GM19455 (cell line): ENCODE results near the gene SMIM30.

ENCODE experiments used
- ATAC-seq: cut with Tn5 transposase; IDR thresholded peaks from one replicate; pipeline ENCODE4 v1.9.1; 2021; ENCODE audit not compliant: unreplicated experiment

SMIM30 gene

DNA sequence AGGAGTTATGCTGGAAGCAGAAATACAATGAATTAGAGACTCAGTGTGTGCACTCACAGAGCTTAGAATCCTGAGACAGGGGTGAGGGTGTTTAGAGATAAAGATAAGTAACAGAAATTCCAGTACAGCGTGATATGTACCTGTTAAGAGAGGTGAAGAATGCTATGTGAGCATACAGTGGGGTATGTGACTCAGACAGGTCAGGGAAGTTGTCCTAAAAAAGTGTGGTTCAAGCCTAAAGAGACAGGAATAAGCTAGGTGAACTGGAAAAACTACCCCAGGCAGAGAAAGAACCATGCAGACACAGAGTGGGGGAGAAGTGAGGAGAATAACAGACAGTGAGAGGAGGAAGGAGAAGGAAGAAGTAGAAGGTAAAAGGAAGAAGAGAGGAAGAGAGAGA lies 8.6 kb downstream of the SMIM30 start:
- ATAC-seq: no peak

DNA sequence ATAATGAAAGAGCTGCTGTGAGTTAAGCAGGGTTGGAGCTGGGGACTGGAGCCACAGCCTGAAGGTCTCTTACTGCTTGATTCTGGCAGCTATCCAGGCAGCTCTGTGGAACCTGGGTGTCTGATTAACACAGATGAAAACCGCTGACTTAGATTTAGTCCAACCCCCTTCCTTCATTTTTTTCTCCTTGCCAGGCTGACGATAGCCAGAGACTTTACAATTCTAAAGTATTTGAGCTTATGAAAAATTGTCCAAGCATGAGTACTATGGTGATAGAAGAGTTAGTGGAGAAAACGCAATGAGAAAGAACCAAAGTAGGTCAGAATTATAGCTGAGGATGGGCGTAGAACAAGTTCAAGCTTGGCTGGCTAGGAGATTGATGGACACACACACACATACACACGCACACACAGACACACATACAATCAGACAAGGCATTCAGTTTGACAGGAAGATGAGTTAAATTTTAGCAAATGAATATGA lies 18.2 kb downstream of the SMIM30 start:
- no peak for ATAC-seq

DNA sequence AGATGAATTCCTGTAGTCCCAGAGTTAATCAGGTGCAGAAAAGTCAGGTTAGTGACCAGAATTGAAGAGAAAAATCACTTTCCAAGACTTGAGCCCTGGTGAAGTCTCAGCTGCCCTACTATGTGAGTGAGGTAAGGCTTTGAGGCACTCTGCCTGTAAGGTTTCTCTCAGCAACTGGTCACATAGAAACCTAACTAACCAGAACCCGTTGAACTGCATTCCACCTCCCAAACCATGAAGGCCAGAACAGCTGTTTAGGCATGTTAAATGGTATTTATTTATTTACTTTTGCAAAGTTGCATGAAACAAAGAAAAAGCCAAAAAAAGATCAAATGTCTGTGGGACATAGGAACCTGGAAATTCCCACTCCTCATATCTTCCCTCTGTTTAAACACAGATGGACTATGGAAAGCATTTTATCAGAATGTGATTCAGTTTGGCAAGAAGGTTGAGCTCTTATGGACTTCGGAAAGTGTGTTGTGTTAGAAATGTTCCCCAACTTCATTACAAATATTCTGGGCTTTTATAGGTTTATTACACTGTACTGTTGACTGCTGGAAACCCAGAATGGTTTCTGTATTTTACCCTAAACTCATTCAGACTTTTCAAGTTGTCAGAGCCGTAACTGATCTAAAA lies 19.0 kb downstream of the SMIM30 start:
- no peak for ATAC-seq

DNA sequence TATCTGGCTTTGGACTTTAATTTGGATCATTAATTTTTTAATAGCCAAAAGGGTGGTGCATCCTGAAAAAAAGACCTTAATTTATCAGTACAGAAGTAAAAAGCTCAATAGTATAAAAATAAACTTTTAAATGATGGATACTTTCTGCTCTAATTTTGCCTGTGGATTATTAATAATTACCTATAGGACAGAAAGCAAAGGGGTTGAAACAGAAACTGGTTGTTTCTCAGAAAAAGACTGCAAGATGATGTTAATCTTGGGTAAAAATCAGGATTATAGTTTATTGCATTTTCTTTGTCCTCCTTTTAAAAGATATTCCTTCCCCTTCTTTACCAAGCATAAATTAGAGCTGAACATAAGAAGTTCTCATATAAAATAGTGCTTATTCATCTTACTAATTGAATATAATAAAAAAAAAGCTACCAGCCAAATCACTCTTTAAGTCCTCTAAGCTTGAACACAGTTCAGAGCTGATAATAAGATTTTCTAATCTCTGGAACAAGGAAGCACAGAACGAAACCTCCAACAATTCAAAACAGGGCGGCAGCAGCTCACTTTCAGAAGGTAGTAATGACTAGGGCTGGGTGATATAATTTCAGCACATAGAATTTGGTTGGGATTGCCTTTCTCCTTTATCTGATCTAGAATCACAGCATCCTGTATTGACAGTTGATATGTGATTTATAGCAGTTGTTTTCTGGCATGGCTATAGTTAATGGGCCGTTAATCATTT lies 23.7 kb downstream of the SMIM30 start:
- ATAC-seq: no peak

DNA sequence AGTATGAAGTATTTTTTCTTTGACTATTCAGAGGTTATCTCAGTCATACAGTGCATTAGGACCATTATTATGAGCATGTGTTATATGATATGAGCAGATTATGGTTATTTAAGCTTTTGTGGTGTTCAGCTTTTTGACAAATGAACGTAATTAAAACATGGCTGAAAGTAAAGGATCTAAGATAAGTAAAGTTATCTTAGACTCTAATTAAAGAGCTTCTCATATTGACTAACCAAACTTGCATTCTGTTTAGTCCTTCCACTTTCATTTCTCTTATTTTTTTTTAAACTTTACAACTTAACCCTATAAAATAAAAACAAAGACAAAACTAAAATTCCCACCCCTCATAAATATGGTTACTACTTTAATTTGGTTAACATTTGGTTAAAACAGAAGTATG lies 24.8 kb downstream of the SMIM30 start:
- ATAC-seq: no peak

DNA sequence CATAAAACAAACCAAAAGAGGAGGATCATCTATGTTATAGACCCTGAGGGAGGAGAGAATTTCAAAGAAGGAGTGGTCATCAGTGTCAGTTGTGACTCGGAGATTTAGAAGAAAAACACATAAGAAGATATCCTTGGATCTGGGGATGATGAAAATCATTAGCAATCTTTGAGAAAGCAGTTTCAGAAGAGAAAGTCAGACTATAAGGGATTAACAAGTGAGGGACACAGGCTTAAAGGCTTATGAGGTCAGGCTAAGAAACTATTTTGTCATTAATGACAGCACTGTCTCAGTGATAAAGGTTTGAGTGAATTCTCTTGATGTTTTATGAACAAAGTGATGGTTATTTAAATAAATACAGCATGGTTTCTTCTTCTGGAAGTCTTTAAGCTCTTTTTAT lies 25.6 kb downstream of the SMIM30 start:
- ATAC-seq: no peak

DNA sequence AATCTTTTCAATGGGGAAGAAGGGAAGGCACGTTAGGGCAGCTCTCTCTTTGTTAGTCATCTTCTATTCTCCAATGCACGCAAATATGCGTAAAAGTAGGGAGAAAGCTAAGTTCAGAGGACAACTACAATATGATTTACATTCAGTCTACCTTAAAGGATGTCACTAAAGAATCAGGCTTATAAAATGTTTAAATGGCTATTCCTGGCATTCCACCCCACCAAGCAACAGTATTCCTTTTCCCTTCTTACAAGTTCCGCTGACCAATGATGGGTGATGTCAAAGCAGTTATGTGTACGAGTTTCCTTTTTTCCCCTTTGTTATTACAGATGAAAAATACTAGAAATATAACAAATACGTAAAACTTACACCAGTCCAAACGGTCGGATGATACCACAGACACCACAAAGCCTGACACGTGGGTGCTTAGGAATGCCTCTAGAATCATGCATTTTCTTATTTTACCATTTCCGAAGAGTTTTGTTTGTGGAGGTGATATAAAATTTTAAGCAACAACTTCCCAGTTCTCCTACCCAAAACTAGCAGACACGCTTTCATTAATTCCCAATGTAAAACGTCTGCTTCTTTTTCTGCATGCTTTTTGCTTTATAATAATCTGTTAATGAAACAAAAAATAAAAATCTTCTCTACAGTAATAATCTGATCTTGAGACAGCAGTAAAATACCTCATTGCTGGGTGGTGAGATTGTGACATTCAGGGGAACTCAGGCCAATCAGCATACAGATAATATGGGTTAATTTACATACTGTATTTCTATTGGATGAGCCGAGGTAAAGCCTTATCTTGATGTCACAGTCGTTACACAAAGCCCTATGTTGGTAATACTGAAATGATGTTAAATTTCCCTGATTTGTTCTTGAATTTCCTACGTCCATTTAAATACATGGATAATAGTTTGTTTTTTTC lies 31.0 kb downstream of the SMIM30 start:
- ATAC-seq: no peak

DNA sequence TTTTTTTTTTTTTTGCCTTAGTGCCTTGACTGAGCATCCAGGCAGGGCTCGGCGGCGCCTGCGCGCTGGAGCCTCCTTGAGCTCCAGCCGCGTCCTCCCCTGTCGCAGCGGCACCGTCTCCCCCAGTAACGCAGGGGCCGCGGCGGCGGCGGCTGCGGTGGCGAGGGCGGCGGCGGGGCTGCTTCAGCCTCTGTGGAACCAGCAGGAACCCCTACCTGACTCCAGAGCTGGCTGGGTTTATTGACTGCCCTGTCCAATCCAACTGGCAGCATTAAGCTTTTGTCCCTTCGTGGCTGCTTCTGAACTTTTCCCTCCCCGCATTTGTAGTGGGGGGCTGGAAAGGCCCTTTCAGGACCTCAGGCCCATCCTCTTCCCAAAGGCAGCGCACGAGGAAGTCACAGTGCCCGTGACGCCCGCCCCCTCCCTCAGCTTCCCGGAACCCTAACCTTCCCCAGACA lies 31.9 kb downstream of the SMIM30 start, which contains the start of gene GPR85:
TSS of gene GPR85 (minus strand) at position 397 of the 458 bp plus-strand sequence. CDS start 2,106 bp downstream, outside the sequence.
- no peak for ATAC-seq

DNA sequence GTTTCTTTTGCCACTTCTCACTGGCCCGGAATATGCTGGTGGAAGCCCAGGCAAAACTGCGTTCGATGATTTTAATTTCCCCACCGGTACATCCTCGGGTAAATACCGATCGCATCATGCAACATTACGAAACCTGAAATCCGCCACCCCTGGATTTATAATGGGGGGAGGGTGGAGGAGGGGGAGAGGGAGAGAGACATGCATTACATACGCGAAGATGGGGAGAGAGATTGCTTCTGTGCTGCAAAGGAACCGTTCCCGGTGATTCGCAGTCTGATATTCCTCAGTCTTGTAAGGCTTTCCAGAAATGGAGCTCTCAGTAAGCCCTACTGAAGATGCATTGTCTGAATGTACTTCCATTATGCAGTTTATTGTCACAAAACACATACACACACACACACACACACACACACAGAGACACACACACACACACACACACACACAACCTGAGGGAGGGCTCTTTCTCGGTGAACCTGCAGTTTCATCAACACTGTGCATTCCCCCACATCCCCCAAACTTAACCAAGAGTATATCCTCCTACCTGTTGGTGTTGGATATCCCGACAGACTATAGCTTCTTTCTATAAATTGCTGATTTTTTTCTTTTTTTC lies 32.5 kb downstream of the SMIM30 start:
- ATAC-seq: no peak

DNA sequence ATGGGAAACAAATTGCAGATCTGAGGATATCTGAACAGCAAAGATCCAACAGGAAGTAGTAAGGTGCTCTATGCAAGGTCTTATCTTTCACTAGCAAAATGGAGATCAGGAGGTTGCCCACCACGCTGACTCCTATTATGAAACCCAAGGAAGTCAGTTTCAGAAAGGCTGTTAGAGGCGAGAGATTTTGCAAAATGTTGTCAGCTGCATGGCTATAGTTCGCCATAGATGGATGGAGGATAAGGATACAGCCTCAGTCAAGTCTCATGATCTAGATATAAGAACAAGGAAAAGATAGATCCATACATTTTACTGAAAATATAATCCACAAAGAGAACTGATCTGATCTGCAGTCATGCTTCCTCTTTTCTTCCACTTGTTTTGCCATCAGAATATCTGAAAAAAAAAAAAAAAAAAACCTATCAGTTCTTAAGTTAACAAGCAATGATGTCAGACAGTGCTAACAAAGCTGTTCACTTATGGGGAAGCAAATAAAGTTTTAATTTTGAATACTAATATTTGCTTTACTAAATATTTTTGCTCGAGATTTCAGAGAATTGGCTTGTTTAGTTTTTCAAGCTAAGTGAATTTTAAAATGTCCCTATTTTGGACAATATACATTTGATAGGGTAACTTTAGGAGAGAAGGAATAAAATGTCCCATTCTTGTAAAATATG lies 33.7 kb downstream of the SMIM30 start:
- ATAC-seq: no peak

DNA sequence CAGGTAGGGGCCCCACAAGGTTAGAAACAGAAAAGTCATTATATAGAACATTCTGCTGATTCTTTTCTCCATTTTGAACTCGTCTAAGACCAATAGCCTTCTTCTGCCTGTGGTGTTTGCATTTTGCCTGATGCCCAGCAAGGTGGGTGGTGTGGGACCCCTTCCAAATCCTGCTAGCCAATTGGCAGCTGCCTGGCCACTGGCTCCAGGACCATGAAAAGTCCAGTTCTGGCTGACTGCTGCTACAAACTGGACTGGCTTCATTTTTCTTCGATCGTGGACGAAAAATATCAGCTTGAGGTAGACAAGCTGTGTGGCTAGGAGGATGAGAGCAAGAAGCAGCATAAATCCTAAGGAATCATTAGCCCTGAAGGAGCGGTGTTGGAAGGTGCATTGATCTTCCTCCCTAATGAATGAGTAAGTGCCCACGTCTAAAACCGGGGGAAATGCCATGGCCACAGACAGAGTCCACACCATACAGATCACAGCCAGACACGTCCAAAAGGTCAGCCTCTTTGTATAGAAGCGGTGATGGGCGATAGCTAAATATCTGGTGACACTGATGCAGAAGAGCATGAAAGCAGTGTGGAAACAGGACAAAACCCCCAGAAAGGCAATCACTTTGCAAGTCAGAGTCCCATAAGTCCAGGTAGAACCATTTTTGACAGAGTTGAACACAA lies 34.4 kb downstream of the SMIM30 start:
- ATAC-seq: no peak

DNA sequence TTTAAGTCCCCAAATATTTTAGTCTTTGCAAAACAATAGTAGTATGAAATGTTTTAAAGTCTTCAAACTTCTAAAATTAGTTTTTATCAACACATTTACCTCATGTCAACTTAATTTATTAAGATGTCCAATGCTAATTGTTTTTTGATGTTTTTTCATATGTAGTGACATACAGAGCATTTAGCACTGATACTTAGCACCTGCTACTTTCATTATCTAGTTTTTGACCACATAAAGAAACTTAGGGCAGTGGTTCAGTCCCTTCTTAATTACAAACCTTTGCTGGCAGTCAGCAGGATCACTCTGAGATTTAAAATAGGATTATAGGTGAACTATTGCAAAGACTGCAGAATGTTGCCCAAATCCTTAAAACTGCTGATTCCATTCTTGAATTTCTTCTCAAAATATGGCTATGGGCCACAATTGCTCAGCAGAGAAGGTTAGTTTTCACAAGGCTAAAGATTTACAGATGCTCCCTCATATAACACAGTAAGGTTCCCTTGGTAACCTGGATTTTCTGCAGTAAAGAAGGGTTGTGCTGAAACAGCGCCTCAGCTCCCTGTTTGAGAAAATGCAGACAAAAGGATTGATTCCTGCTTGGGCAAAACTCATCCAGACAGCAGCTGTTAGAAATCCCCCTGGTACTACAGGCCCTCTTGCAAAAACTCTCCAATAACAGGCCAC lies 35.1 kb downstream of the SMIM30 start:
- ATAC-seq: no peak

DNA sequence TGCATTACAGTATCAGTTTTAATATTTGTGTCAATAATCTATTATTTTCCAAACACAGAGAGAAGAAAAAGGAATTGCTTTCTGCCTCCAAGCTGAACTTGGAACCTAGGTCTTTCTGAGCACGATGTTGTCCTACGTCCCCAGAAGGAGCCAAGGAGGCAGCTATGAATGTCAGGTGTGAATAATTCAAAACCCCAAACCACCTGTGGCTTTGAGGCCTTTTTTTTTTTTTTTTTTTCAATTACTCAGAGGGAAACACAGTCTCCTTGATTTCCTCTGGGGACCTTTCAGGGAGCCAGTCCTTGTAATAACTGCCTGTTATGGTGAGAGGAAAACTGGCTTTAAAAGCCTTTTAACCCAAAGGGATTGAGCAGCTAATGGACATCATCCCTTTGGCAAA lies 40.0 kb downstream of the SMIM30 start:
- ATAC-seq: no peak

DNA sequence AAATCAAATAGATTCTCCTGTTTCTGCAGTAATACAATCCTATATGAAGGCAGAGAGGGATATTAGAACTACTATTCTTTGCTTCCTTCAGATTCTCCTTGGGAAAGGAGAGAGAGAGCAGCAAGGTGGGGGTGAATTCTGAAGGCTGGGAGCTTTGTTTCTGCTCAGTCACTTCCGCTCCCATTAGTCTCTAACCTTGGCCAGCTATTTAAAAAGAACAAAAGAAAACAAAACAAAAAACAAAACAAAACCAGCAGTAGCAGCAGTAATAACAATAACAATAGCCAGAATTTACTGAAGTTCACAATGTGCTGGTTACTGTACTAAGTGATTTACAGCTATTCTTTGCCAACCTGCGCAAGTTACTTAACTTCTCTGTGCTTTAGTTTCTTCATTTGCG lies 41.7 kb downstream of the SMIM30 start:
- ATAC-seq: no peak

DNA sequence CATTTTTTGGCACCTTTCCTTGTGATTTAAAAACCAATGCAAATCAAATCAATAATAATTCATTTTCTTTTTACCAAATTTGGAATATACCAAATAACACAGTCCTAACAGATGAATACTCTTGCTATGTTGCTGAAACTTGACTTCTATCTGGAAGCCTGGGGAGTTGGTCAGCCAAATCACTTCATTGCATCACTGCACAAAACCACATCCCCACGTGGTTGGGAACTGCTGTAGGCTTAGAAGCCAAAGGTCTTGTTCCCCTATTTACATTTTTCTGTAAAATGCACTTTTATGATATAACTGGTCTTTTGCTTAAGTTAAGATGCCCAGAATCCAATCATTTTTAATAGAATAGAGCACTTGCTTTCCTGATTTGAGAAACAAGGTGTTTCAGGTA lies 46.9 kb downstream of the SMIM30 start:
- ATAC-seq: no peak
